Activated CD8-positive, alpha-beta memory T cell treated with anti-CD3 and anti-CD28 coated beads, Interleukin-2, amount 50 U/mL, for 4 hours (primary cell): ENCODE results near the gene RNF135.
"Not testable (repeated sequence)": the region's sequence is repeated elsewhere in the genome, so short reads cannot be mapped to it uniquely, and the experiment has no call there.

Experiments used
- DNase-seq: peaks from one replicate; pipeline ENCODE4 v3.0.0-alpha.2; 2020

The RNF135 gene

GRCh38 chr17:30970831-30971567, at the start of gene RNF135:
Gene RNF135 (plus strand): TSS chr17:30971039. CDS start chr17:30971074, 35 bp downstream.
- peak; percentile 52 for DNase-seq

GRCh38 chr17:30921544-30922196, 49.2 kb upstream of the RNF135 start, which contains the start of gene ADAP2:
Gene ADAP2 (plus strand): TSS chr17:30921945. CDS start chr17:30922015, 70 bp downstream.
- no peak for DNase-seq

GRCh38 chr17:30922235-30923030, 48.4 kb upstream of the RNF135 start:
- no peak for DNase-seq

- DNase-seq: no peak
These were observed 46.5 kb upstream of the RNF135 start for GRCh38 chr17:30924341-30924740.

GRCh38 chr17:30926516-30926915, 44.3 kb upstream of the RNF135 start:
- DNase-seq: no peak

- no peak for DNase-seq
These were observed 43.1 kb upstream of the RNF135 start for GRCh38 chr17:30927756-30928155.

GRCh38 chr17:30928584-30928983, 42.3 kb upstream of the RNF135 start:
- no peak for DNase-seq

GRCh38 chr17:30929081-30929633, 41.7 kb upstream of the RNF135 start:
- DNase-seq: no peak

- not testable (repeated sequence) for DNase-seq
These were observed 41.0 kb upstream of the RNF135 start for GRCh38 chr17:30929861-30930260.

GRCh38 chr17:30930495-30930894, 40.3 kb upstream of the RNF135 start:
- DNase-seq: no peak

GRCh38 chr17:30931582-30931981, 39.3 kb upstream of the RNF135 start:
- not testable (repeated sequence) for DNase-seq

- no peak for DNase-seq
These were observed 36.9 kb upstream of the RNF135 start for GRCh38 chr17:30933966-30934365.

- no peak for DNase-seq
These were observed 31.7 kb upstream of the RNF135 start for GRCh38 chr17:30939051-30939689.

GRCh38 chr17:30942308-30943079, 28.3 kb upstream of the RNF135 start:
- no peak for DNase-seq

- no peak for DNase-seq
These were observed 23.0 kb upstream of the RNF135 start for GRCh38 chr17:30947796-30948195.

- no peak for DNase-seq
These were observed 20.6 kb upstream of the RNF135 start for GRCh38 chr17:30950189-30950588.

GRCh38 chr17:30950669-30951399, 20.0 kb upstream of the RNF135 start:
- no peak for DNase-seq

GRCh38 chr17:30952638-30953393, 18.0 kb upstream of the RNF135 start:
- no peak for DNase-seq

GRCh38 chr17:30954046-30954830, 16.6 kb upstream of the RNF135 start:
- no peak for DNase-seq
